Kidney (tissue), 14 donors: ENCODE measurements around the gene SMIM21. TPM values are rescaled to one million over a fixed set of nuclear protein-coding genes. Genes with fewer than 3 reads are reported as not detected.
A peak's percentile ranks its signal among the peaks of the same experiment; 100 is the strongest.

Experiments
- DNase-seq, 5 donors: peaks; one replicate each; pipeline ENCODE4 v3.0.0-alpha.2; 2013 to 2020
- FAIRE-seq: peaks from 2 replicates; lab custom pipeline; 2012; peaks lifted over from hg19 to GRCh38; lab: Jason Lieb, UNC
- H3K27ac ChIP-seq, 2 donors: one replicate each; pipeline ENCODE4 v1.7.0; 2013; ENCODE audit warnings: low read depth in 2 of 2, low read length in 2 of 2, inconsistent platforms in 1 of 2
- H3K27me3 ChIP-seq: one replicate; pipeline ENCODE4 v1.7.1; 2013; ENCODE audit warnings: low read length, inconsistent platforms; ENCODE audit not compliant: control insufficient read depth, insufficient read depth
- H3K36me3 ChIP-seq, 3 donors: one replicate each; pipeline versions ENCODE4 v1.7.0 to v1.7.1; 2013; ENCODE audit warnings: low read length in 3 of 3, control low read depth in 1 of 3, inconsistent platforms in 1 of 3; ENCODE audit not compliant: insufficient read depth in 3 of 3, control insufficient read depth in 2 of 3
- H3K4me1 ChIP-seq, 3 donors: one replicate each; pipeline versions ENCODE4 v1.7.0 to v1.7.1; 2013; ENCODE audit warnings: low read length in 3 of 3, inconsistent platforms in 1 of 3, low read depth in 1 of 3; ENCODE audit not compliant: control insufficient read depth in 2 of 3, insufficient read depth in 2 of 3
- H3K4me3 ChIP-seq, 3 donors: one replicate each; pipeline versions ENCODE4 v1.7.0 to v1.8.1; 2013; ENCODE audit warnings: low read length in 3 of 3, control low read depth in 1 of 3, inconsistent platforms in 1 of 3
- H3K9ac ChIP-seq, 3 donors: one replicate each; pipeline versions ENCODE4 v1.7.0 to v1.7.1; 2013; ENCODE audit warnings: low read length in 3 of 3, control low read depth in 1 of 3, inconsistent platforms in 1 of 3
- H3K9me3 ChIP-seq, 3 donors: one replicate each; pipeline versions ENCODE4 v1.7.0 to v1.7.1; 2013; ENCODE audit warnings: low read length in 3 of 3, control low read depth in 1 of 3, inconsistent platforms in 1 of 3; ENCODE audit not compliant: control insufficient read depth in 2 of 3, insufficient read depth in 1 of 3
- CTCF ChIP-seq: IDR thresholded peaks from 3 replicates; pipeline ENCODE4 v1.5.1; 2012; ENCODE audit warnings: mild to moderate bottlenecking, moderate library complexity, borderline replicate concordance; ENCODE audit not compliant: insufficient read depth; ENCODE audit errors: extremely low read depth
- intact Hi-C: fragments of 100-400 bp; cut with DNase I; formaldehyde crosslinking; loops from one replicate; pipeline ENCODE4 v1.11.1; 2022
- polyA plus RNA-seq: library from polyadenylated mRNA; stranded (reverse); fragments of 350-450 nt; fragmentation: Illumina TruSeq; extraction: RNeasy Lipid Tissue Mini Kit (QIAGEN cat#74804); gene quantifications from one replicate; pipeline ENCODE4 v1.2.3, GENCODE V29; 2014; ENCODE audit warnings: low read depth, low replicate concordance; ENCODE audit not compliant: insufficient read depth
- total RNA-seq: library from RNA; stranded (reverse); fragmentation: NEBNext Ultra II Directional; extraction: Animal tissue kit (Norgen Biotek cat#: 25700); gene quantifications from one replicate; pipeline ENCODE4 v1.2.1, GENCODE V29; 2021
- donor health status: control.
- donor health status: control.
- donor health status: control.
- donor health status: control.
- donor health status: control.
- donor health status: DM: yes; HTN: yes; CAD: no.
- donor health status: Normal renal cell carcinoma (clear cell type).

SMIM21 gene
- total and polyA plus RNA-seq, 2 donors from 2014 or later: not detected

- no peak overlapping the region for H3K4me3 ChIP-seq
- H3K27me3 ChIP-seq: no peaks in the 10 kb centered on the region
- no peaks in the 10 kb centered on the region for H3K36me3 ChIP-seq
- intact Hi-C loops: no loop called here
- no peak for TF ChIP-seq CTCF
- no peak overlapping the region for H3K27ac ChIP-seq
- FAIRE-seq (no peak), DNase-seq (peak in 4 of 5 donors; percentile 63 to 84 (median 74))
- no peak overlapping the region for H3K9ac ChIP-seq
- no peaks in the 10 kb centered on the region for H3K9me3 ChIP-seq
- no peaks in the 10 kb centered on the region for H3K4me1 ChIP-seq
These were observed 67.3 kb downstream of the SMIM21 start for GRCh38 chr18:75360215-75360614.

Other genes with a start within 250 kb of the SMIM21 start
- 36.8 TPM for gene PTGR3, start 218.6 kb downstream of the SMIM21 start, total RNA-seq
- gene PTGR3, start 218.6 kb downstream of the SMIM21 start, polyA plus RNA-seq: 21.1 TPM
- gene TSHZ1, start 216.9 kb downstream of the SMIM21 start, total RNA-seq: 31.3 TPM
- gene TSHZ1, start 216.9 kb downstream of the SMIM21 start, polyA plus RNA-seq: 7.0 TPM